SK-N-MC (cell line): ENCODE results near the gene OR2B3.
"Not testable (repeated sequence)": the region's sequence is repeated elsewhere in the genome, so short reads cannot be mapped to it uniquely, and the experiment has no call there.

ENCODE experiments used
- EZH2 ChIP-seq: fragments of 200-600 bp; sonication (generic); IDR thresholded peaks from one replicate; pipeline ENCODE4 v1.6.1; 2017; ENCODE audit warnings: antibody characterized with exemption
- POLR2AphosphoS5 ChIP-seq: IDR thresholded peaks from 2 replicates; pipeline ENCODE4 v1.6.1; 2012; ENCODE audit warnings: mild to moderate bottlenecking, low read depth, low read length, borderline replicate concordance

DNA sequence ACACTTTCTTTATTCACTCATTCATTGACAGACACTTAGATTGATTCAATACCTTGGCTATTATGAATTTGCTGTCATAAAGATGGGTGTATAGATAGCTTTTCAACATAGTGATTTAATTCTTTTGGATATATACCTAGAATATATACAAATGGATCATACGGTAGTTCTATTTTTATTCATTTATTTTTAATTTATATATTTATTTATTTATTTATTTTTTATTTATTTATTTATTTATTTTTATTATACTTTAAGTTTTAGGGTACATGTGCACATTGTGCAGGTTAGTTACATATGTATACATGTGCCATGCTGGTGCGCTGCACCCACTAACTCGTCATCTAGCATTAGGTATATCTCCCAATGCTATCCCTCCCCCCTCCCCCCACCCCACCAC lies 27.9 kb upstream of the OR2B3 start:
- TF ChIP-seq POLR2AphosphoS5, EZH2: not testable (repeated sequence)
